ENCODE data around the gene HOXC5.
A peak's percentile ranks its signal among the peaks of the same experiment; 100 is the strongest.

The HOXC5 gene

DNA sequence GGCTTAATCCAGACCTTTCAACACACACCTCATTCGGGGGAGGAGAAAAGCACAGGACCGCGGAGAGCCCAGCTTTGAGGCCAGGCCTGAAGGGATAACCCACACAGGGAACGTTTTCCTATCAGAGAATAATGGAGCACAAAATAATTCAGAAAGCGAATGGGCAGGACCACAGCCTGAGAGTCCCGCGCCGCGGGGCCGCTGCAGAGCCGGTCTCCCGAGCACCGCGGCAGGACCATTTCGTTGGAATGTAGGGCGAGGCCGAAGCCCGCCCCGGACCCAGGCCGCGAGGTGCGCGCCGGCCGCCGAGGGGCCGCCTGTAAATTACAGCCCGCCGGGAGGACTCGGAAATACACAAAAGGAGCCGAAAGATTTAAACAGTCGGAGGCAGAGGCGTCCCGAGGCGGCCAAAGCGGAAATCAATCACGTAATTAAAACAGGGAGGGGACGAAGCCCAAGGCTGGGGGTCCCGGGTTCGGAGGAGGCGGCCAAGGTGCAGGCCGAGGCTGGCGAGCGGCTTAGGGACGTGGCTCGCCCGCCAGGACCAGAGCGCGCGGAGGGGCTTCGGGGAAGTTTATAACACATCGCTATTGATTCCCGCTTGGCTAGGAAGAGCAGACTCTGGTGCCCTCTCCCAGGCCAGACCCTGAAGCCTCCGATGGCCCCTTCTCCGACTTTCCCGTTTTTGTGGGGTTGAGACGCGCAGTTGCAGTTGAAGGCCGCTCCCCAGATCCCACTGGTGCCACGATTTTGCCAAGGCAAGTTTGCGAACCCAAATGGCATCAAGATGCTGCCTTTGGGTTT is 14.5 kb downstream of the HOXC5 start:
- no peak for DNase-seq (ENCODE audit: low read depth)

DNA sequence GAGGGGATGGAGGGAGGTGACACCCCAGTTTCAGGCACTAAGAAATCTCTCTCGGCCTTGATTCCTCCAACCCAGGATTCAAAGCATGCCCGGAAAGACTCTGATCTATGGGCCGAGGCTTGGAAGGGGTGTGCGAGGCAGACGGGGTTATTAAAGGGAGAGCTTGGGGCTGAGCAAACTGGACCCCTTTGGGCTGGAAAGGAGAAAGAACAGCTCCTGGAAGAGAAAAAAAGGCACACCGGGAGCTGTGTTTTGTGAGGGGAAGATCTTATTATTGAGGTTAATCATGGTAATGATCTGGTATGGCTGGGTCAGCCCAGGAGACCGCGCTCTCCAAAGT is 15.1 kb downstream of the HOXC5 start:
- no peak for DNase-seq (ENCODE audit: low read depth)

DNA sequence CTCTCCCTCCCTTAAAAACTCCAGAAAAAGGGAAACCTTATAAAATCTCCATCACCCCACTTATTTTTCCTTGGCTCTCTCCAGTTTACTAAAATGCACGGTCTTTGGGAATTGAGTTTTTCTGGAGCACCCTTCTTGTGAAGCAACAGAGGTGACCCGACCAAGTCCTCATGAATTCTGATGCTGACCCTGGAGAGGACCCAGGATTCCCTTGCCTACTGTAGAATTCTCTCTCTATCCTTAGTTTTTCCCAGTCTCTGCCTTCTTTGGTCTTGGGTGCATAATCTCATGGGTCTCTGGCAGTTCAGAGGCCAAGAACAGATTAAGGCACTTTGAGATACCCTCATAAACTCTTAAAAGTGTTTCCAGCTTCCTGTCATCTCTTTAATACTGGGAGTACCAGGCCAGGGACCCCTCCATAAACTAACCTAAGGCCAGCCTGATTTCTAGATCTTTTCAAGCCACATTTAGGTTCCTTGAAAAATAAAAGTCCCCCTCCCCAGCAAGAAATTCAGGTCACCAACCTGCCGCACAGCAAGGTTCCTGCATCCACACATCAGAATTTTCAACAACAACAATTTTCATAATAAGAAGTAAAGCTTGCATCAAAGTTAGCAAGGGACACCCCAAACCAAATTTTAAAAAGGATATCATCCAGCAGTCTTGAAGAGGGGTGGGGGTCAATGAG is 15.7 kb downstream of the HOXC5 start:
- DNase-seq (ENCODE audit: low read depth): no peak

DNA sequence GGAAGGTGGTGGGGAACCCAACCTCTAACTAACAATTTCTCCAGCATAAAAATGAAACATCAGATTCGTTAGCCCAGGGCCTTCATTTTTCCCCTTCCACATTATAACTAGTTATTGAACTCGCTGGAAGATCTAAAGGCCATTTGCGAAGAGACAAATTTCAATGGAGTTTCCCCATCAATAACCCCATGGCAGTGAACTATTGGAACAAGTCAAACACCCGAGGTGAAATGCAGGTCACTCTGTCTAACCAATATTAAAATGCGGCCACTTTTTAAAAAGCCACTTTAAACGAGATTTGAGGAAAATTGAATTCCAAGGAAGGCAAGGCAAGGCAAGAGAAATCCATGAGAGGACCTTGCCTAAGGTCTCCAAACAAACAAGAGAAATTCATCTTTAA is 16.3 kb downstream of the HOXC5 start:
- no peak for DNase-seq (ENCODE audit: low read depth)

DNA sequence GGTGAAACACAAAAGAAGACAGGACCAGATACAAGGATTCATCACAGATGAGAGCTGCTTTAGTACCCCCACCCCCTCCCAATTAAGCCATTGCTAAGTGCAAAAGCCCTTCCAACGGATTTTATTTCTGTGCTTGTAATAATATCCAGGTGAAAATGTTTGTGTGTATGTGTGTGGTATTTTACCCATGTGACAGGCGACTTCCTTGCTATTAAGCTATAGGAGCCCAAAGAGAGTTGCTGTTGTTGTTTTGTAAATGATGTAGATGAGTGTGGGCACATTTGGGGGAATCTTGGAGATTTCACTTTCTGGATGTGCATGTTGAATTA is 17.6 kb downstream of the HOXC5 start:
- DNase-seq (ENCODE audit: low read depth): no peak

DNA sequence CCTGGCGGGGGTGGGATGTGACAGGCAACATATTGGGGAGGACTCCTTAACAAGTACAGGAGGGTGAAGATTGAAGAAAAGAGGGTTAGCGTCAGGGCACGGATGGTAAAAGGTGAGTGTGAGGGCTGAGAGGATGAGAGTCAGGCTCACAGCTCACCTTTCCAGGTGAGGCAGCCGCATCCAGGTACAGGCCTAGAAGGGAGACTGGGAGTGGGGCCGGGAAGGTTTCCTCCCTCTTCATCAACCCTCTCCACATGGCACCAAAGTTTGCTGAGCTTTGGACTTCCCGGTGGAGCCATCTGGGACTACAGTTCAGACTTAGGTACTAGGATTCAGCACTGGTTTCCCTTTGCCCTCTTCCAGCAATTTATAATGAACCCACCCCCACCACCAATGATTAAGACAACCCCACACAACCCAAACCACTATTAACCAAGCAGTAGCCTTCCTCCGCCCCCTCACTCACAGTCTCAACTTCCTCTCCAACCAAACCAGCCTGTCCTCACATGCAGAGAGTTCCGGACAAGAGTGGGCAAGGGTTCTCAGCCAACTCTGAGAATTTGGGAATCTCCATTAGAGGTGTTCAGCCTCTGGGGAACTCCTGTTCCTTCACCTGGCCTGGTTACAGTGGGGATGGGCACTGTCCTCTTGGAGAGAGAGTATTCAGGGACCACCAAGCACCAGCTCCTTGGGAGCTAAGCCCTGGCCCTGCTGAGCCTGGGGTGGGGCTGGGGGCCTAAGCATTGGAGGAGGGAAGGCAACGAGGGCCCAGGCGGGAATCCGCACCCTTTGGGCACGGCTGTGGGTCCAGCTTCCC is 18.4 kb downstream of the HOXC5 start:
- no peak for DNase-seq (ENCODE audit: low read depth)

DNA sequence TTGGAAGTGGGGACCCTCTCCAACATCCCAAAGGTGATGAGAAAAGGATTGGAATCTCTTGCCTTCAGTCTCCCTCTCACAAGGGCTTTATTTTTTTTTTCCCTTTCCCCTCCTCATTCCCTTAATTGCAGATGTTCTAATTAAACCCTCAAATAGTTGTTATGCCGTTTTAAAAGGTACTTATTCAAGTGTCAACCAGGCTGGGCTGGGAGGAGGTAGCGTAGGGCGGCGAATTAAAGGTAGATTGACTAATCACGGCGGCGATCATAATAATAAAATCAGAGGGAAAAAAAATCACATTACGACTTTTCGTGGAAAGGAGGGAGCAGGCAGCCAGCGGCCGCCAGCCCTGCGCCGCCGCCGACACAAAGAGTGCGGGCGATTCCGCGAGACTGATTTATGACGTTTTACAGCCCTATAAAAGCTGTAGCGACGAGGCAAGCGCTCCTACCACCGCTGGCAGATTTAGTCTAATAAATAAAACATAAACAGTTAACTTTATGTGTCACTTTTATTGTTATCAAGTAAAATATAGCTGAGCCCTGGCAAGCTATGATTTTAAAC is 19.1 kb downstream of the HOXC5 start:
- DNase-seq (ENCODE audit: low read depth): no peak

DNA sequence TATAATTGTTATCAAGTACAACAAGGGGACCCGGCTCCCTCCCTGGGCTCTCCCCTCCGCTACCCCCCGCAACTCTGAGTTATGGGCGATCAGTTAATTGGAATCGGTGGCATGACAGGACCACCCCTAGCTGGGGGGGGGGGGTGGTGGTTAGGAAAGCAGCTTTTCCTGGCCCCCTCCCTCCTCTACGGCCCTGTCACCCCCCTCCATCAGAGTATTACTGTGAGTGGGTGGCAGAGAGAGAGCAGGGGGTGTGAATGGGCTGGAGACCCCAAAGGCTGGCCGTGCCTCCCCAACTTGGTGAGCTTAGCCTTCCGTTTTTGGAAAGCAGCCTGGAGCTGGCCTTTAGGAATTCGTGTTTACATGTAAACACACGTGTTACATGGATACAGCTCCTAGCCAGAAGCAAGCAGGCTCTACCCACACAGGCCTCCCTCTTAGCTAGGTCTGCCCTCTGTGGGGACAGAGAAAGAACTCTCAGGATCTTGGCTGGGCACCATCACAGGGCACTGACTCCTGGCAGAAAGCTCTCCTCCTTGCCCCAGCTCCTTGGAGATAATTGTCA is 19.7 kb downstream of the HOXC5 start:
- no peak for DNase-seq (ENCODE audit: low read depth)

DNA sequence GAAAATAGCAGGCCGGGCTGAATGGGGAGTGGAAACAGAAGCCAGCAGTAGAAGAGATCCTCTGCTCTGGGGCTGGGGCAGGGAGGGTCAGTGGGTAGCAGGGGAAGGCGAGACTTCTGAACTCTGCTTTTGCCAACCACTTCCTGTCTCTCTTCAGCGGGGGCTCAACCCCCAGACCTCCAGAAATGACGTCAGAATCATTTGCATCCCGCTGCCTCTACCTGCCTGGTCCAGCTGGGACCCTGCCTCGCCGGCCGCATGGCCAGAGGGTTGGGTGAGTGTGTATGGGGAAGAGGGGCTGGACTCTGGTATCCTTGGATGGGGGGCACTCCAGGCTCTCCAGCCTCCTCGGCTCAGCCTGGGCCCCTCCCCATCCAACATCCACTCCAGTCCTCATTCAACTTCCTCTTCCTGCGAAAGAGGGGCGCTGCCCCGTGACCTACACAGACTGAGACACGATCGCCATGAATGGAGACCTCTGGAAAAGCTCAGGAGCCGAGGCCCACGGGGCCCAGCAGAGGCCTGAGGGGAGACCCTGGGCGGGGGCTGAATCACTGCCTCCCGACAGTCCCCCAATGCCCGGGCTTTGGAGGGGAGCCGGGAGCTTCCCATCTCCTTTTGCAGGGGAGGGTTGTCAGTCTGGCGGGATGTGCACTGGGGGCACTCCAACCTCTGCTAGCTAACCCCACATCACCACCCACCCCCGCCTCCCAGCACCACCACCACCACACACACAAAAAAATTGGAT is 20.3 kb downstream of the HOXC5 start:
- DNase-seq (ENCODE audit: low read depth): no peak

DNA sequence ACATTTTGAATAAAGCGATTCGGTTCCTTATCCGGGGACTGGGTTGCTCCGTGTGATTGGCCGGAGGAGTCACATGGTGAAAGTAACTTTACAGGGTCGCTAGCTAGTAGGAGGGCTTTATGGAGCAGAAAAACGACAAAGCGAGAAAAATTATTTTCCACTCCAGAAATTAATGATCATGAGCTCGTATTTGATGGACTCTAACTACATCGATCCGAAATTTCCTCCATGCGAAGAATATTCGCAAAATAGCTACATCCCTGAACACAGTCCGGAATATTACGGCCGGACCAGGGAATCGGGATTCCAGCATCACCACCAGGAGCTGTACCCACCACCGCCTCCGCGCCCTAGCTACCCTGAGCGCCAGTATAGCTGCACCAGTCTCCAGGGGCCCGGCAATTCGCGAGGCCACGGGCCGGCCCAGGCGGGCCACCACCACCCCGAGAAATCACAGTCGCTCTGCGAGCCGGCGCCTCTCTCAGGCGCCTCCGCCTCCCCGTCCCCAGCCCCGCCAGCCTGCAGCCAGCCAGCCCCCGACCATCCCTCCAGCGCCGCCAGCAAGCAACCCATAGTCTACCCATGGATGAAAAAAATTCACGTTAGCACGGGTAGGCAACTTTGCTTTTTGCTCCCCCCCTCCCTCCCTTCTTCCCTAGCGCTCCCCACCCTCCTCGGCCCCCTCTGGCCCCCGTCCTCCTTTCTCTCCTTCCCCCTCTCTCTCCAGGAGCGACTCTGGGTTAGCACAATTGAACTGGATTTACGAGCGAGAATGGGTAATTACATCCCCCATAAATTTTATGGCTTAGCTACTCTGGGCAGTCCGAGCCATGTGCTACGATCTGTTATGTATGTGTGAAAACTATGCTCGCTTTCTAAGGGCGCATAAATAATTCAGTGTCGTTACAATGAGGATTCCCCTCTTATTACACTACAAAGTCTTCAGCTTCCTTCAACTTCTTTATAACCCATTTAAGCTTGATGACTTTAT is 21.2 kb downstream of the HOXC5 start, which contains the start of gene HOXC4:
HOXC4 (plus strand) TSS at position 85 of the 991 bp plus-strand sequence; CDS start at position 173, 88 bp downstream.
- DNase-seq (ENCODE audit: low read depth): peak; percentile 24

DNA sequence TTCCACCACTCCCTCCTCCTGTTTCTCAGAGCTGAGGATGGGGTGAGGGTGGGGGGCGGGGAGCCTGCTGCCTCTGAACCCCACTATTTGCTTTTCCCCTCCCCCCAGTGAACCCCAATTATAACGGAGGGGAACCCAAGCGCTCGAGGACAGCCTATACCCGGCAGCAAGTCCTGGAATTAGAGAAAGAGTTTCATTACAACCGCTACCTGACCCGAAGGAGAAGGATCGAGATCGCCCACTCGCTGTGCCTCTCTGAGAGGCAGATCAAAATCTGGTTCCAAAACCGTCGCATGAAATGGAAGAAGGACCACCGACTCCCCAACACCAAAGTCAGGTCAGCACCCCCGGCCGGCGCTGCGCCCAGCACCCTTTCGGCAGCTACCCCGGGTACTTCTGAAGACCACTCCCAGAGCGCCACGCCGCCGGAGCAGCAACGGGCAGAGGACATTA is 21.9 kb downstream of the HOXC5 start:
- DNase-seq (ENCODE audit: low read depth): no peak

DNA sequence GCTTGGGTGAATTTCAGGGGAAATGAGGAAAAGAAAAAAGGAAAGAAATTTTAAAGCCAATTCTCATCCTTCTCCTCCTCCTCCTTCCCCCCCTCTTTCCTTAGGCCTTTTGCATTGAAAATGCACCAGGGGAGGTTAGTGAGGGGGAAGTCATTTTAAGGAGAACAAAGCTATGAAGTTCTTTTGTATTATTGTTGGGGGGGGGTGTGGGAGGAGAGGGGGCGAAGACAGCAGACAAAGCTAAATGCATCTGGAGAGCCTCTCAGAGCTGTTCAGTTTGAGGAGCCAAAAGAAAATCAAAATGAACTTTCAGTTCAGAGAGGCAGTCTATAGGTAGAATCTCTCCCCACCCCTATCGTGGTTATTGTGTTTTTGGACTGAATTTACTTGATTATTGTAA is 22.7 kb downstream of the HOXC5 start:
- no peak for DNase-seq (ENCODE audit: low read depth)

DNA sequence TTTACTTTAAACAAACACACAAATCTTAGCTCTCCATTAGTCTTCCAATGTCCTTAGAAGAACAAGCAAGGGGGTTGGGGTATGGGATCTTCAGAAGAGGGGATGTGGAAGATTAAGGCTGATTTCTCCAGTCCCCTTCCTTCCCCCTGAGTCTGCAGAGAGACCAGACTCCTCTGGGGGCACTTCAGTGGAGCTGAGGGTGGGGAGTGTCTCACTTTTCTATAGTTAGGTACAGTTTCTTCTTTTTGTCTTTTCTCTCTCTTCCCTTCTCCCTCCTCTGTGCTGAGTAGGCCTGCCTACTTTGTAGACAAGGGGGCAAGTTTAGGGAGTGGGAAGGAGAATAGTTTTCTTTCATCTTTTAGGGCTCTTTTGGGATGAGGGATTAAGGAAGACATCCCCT is 23.3 kb downstream of the HOXC5 start:
- DNase-seq (ENCODE audit: low read depth): no peak

DNA sequence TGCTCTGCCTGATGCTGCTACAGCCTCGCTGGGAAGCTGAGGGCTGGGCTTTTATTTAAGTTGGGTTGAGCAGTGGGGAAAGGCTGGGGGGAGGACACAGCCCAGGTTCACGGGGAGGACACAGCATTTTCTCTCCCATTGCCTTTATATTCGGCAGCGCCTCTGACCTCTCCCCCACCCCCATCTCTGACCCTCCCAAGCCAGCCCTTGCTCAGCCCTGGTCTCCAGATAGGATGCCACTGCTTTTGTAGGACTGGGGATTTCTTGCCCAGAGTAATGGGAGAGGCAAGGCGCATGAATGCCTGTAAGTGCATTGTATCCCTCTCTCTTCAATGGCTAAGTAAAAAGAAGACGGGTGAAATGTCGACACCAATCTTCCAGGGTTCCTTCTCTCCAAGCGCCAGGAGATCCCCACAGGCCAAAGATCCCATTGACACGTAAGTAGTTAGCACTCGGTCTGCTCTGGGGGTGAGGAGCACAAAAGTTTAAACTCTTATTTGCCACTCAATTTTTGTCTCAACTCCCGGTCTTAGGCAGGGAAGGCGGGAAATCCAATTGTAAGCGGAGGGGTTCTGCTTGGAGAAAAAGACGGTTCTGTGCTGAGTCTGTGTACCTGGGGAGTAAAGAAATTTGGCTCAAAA is 25.4 kb downstream of the HOXC5 start:
- no peak for DNase-seq (ENCODE audit: low read depth)

DNA sequence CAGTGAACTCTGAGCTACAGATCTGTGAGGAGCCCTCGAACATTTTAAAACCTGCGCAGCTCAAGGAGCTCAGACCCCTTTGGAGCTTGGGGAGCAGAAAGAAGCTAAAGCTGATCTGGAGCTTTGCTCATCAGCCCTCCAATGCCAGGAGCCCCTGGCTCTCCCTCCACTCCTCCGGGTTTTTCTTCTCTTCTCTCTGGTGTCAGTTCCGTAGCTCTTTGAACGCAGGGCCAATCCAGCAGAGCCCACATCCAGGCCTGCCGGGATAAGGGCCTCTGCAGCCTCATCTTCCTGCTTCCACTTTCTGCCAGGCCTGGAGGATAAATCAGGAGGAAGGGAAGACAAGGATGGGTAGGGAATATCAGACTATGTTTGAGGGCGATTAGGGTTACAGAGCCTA is 26.8 kb downstream of the HOXC5 start:
- no peak for DNase-seq (ENCODE audit: low read depth)

DNA sequence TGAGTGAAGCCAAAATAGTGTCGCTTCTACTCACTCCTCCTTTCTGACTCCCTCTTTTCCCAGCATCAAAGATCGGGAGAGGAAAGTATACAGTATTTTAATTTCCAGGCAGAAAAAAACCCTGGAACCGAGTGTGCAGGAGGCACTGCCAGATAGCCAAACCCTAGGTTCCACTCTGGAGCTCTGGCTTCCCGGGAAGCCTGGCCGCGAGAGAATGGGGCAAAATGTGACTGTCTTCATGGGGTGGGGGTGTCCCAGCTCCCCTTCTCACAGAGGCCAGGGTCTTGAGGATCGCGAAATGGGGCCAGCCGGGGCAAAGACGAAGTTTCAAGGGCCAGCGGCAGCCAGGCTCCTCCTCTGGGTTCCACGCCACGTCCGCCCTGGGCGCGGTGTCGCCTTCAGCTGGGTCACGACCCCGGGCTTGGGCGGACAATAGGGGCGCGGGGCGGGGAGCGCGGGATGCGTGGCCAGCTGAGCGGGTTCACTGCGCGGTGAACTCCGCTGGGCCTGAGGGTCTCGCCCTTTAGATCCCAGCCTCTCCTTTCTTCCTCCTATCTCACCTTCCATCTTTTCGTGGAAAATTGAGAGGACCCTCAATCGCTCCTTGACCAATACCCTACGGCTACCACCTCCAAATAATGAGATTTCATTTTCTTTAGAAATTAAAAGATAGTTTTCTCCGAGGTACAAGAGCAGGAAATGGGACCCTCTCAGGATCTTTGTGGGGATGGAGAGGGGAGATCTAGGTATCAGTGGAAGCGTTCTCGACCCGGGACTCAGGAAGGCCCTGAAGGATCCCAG is 27.5 kb downstream of the HOXC5 start:
- DNase-seq (ENCODE audit: low read depth): no peak

DNA sequence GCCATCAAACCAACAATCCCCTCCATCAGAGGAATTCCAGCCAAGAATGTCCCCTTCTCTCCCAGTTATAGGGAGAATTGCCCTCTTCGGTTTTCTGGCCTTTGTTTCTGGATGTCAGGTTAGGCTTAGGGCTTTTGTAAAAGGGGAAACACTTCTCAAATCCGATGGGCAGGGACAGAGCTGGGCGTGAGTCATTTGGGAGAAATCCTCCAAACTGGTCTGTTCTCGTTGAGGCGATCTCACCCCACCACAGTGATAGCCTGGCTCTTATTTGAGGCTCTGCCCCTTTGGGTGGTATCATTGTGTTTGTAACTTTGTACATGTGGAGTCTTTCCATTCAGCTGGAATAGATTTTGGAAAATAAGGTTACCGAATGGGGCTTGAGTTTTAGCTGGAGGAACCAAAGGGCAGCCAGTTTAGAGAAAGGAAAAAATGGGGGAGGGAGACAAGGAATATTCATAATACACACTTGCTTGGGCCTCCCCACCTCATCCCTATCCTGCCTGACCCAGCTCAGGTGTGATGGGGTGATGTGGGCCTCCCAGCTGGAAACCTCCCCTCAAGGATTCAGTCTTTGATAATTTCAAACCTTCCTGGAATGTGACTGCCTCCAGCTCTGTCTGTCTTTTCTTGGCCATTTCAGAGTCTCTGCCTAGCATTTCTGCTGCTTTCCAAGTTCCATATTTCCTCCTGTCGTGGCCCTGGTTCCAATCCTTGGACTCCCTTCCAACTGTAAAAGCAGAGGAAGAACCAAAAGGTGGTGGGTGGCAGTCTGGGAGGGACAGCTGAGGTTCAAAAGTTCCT is 28.3 kb downstream of the HOXC5 start:
- DNase-seq (ENCODE audit: low read depth): no peak

DNA sequence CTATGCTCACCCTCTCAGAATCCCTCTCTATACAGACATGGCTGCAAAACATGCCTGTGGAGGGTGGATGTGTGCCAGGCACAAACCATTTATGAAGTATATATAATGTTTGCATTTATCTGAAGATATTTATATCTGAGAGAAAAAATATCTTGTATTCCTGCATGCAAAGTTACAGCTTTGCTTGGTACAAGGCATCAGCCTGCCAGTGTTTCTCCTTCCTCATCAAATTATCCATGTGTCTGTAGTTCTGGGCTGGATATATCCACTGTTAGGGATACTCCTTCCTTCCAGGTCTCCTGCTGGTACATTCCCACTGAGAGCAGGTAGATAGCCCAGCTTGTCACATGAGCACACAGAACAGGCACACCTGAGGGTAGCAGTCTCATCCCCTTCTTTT is 32.8 kb downstream of the HOXC5 start:
- DNase-seq (ENCODE audit: low read depth): no peak

Data from iris pigment epithelial cell (primary cell).